Measurements from ENCODE around the gene BCL10. TPM values are rescaled to one million over a fixed set of nuclear protein-coding genes. Genes with fewer than 3 reads are reported as not detected.

BCL10 gene
- total and polyA plus RNA-seq, 2 of the 8 experiments (the other 6 are each of a cell fraction or from before 2014, with no cell fraction given): 7.4 to 29.6 TPM

GRCh38 chr1:85303440-85304162 is 27.2 kb upstream of the BCL10 start (continued):
- TF ChIP-seq RXRA (IDR thresholded peaks at IDR 0.05; ENCODE audit: insufficient read depth, low read depth, low read length): no peak

Measured in H1 (cell line).